ENCODE results near the gene ADAP1.

GRCh38 chr7:920351-921070 lies 34.0 kb downstream of the ADAP1 start:
- TF ChIP-seq CTCF (IDR thresholded peaks at IDR 0.05) (no peak), POLR2A (IDR thresholded peaks at IDR 0.05) (no peak), POLR2AphosphoS5 (IDR thresholded peaks at IDR 0.05) (no peak)
